Upper lobe of left lung (tissue), 6 donors: ENCODE results near the gene PPM1M. TPM values are rescaled to one million over a fixed set of nuclear protein-coding genes. Genes with fewer than 3 reads are reported as not detected.
A peak's percentile ranks its signal among the peaks of the same experiment; 100 is the strongest.

ENCODE experiments used
- ATAC-seq, 2 donors: fragments of 200-7000 bp; cut with Tn5 transposase; one replicate each; pipeline ENCODE4 v1.9.1; 2022; ENCODE audit warnings: mild to moderate bottlenecking in 2 of 2, moderate library complexity in 2 of 2; ENCODE audit not compliant: low FRiP score in 2 of 2
- DNase-seq, 2 donors: peaks; one replicate each; pipeline ENCODE4 v3.0.0-alpha.2; 2019 to 2020
- H3K27ac ChIP-seq, 4 donors: fragments of 200-600 bp; sonication (generic); one replicate each; pipeline ENCODE4 v1.5.1; 2016 to 2019
- H3K27me3 ChIP-seq, 4 donors: fragments of 200-600 bp; sonication (generic); one replicate each; pipeline ENCODE4 v1.5.1; 2017 to 2019
- H3K36me3 ChIP-seq, 4 donors: fragments of 200-600 bp; sonication (generic); one replicate each; pipeline ENCODE4 v1.5.1; 2016 to 2019
- H3K4me1 ChIP-seq, 4 donors: fragments of 200-600 bp; sonication (generic); one replicate each; pipeline ENCODE4 v1.5.1; 2018 to 2019
- H3K4me3 ChIP-seq, 4 donors: fragments of 200-600 bp; sonication (generic); one replicate each; pipeline ENCODE4 v1.5.1; 2017 to 2019; ENCODE audit warnings: mild to moderate bottlenecking in 2 of 4, moderate library complexity in 1 of 4
- H3K9me3 ChIP-seq, 4 donors: fragments of 200-600 bp; sonication (generic); one replicate each; pipeline ENCODE4 v1.5.1; 2018 to 2019
- EP300 ChIP-seq, 4 donors: sonication (generic); formaldehyde crosslinking; IDR thresholded peaks; one replicate each; pipeline ENCODE4 v1.5.1; 2017; ENCODE audit warnings: antibody characterized with exemption in 4 of 4, control low read depth in 2 of 4
- POLR2A ChIP-seq, 4 donors: fragments of 450-650 bp; IDR thresholded peaks; one replicate each; pipeline ENCODE4 v1.5.1; 2016 to 2017; ENCODE audit warnings: antibody characterized with exemption in 4 of 4, mild to moderate bottlenecking in 2 of 4
- POLR2AphosphoS5 ChIP-seq, 2 donors: sonication (generic); formaldehyde crosslinking; IDR thresholded peaks; one replicate each; pipeline ENCODE4 v1.5.1; 2017; ENCODE audit warnings: antibody characterized with exemption in 2 of 2
- WGBS, 2 donors: methylation state at CpG; one replicate each; pipeline ENCODE4 v1.1.5; 2017 to 2018; 5-methylcytosine and 5-hydroxymethylcytosine counted together
- total RNA-seq, 6 donors: library from RNA; depleted of rRNA in 4 of 6; stranded (reverse); fragments of >200 nt in 4 of 6; gene quantifications; one replicate each; pipeline versions ENCODE4 v1.1.0 to v1.2.1, GENCODE V29; 2016 to 2021
- TF ChIP-seq, protein P1 (sequence below), 6 experiments: fragments of 450-650 bp in 4 of 6; fragments of 200-600 bp in 2 of 6; sonication (generic) in 2 of 6; IDR thresholded peaks; one replicate each; pipeline ENCODE4 v1.5.1; 2016 to 2019; ENCODE audit warnings: antibody characterized with exemption in 6 of 6
- donor health status: DM: no; HTN: no; CAD: no; lungs with moderate emphysema.
- donor health status: DM: no; HTN: yes; CAD: no; lungs with severe emphysema.

PPM1M gene
- total RNA-seq, 6 donors from 2014 or later, result 18.7 to 68.1 (median 47.8) TPM

DNA sequence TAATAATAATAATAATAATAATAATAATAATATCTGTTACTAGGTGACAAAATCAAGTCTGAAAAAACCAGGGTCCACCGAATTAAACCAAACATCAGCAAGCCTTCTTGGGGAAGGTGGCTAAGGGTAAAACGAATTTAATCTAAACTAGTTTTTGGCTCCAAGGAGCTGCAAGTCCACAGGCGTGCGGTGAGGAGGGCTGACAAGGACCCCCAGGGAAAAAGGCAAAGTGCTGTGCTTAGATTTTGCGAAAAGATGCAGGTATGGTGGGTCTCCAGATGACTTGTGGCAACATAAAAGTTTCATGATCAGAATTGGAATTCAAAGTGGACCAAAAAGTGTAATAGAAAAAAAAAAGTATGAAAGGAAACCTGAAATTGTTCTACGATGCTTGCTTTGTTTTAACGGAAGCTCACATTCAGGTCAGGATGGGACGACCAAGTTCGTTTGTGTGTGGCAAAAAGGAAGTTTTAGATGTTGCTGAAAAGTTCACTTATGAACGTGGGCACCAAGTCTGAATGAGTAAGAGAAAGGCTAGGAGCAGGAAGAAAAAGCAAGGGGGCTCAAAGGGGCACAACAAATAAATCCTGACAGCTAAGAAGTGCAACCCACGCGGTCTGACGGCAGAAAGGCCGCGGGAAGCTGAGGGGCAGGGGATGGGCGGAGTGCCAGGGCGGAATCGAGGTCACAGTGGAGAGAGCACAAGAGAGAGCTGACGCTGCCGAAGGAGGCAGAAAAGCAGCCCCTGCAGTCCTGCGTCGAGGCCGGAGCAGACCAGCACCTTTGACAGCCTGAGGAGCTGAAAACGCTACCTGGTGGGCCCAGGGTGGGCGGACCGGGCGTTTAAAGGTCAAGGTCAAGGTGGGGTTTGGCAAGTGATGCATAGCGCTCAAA is 31.8 kb downstream of the PPM1M start:
- peak; percentile 83 to 88 for DNase-seq
- H3K27ac ChIP-seq, result peak overlapping the region; percentile 94 to 99 (median 98)
- H3K4me1 ChIP-seq, result peaks cover 49 to 72% (median 59%) of the 10 kb centered on the region in 4 donors
- peaks cover 0 to 25% (median 0%) of the 10 kb centered on the region in 4 donors for H3K36me3 ChIP-seq
- peak; percentile 64 to 82 for ATAC-seq
- H3K9me3 ChIP-seq, result no peaks in the 10 kb centered on the region
- 1 to 2% methylated on average over 28 of the region's 28 CpGs for WGBS, 2 donors
- H3K4me3 ChIP-seq, result peak overlapping the region; percentile 69 to 88 (median 82)
- H3K27me3 ChIP-seq, result no peaks in the 10 kb centered on the region
- TF ChIP-seq EP300 (IDR thresholded peaks at IDR 0.05) (no peak), POLR2AphosphoS5 (IDR thresholded peaks at IDR 0.05) (peak; percentile 74 to 90), POLR2A (IDR thresholded peaks at IDR 0.05) (peak in 3 of 4 donors; percentile 50 to 79 (median 56))
- TF ChIP-seq, protein P1, sequence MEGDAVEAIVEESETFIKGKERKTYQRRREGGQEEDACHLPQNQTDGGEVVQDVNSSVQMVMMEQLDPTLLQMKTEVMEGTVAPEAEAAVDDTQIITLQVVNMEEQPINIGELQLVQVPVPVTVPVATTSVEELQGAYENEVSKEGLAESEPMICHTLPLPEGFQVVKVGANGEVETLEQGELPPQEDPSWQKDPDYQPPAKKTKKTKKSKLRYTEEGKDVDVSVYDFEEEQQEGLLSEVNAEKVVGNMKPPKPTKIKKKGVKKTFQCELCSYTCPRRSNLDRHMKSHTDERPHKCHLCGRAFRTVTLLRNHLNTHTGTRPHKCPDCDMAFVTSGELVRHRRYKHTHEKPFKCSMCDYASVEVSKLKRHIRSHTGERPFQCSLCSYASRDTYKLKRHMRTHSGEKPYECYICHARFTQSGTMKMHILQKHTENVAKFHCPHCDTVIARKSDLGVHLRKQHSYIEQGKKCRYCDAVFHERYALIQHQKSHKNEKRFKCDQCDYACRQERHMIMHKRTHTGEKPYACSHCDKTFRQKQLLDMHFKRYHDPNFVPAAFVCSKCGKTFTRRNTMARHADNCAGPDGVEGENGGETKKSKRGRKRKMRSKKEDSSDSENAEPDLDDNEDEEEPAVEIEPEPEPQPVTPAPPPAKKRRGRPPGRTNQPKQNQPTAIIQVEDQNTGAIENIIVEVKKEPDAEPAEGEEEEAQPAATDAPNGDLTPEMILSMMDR (IDR thresholded peaks at IDR 0.05), result no peak

DNA sequence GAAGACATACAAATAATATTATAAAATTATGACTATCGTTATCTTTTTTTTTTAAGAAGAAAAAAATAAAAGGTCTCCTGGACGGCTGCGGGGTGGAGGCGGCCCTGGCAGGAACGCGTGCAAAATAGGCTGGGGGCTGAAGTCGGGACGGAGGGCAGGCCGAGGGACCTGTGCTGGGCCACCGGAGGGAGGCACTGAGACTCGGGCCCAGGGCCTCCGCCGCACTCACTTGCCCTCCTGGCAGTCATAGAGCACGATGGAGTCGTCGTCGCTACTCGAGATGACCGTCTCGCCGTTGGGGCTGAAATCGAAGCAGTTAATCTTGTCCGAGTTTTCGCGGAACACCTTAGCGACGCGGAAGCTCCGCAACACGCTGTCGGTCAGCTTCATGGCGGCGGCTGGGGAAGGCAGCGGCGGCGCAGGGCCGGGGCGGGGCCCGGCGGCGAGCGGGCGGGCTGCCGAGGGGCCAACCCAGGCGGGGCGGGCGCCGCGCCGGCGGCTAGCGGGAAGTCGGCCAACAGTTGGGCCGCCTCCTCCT is 32.5 kb downstream of the PPM1M start:
- ATAC-seq (peak; percentile 84 to 93), DNase-seq (peak in 1 of 2 donors; percentile 52)
- 0 to 1% methylated on average over 13 to 51 of the region's 54 CpGs for WGBS, 2 donors
- peak overlapping the region; percentile 69 to 88 (median 82) for H3K4me3 ChIP-seq
- TF ChIP-seq EP300 (IDR thresholded peaks at IDR 0.05) (no peak), POLR2AphosphoS5 (IDR thresholded peaks at IDR 0.05) (no peak), POLR2A (IDR thresholded peaks at IDR 0.05) (no peak)
- TF ChIP-seq, protein P1 (IDR thresholded peaks at IDR 0.05), result peak in 5 of 6 experiments; percentile 14 to 77 (median 32)
- H3K9me3 ChIP-seq, result no peaks in the 10 kb centered on the region
- peaks cover 0 to 20% (median 0%) of the 10 kb centered on the region in 4 donors for H3K36me3 ChIP-seq
- no peaks in the 10 kb centered on the region for H3K27me3 ChIP-seq
- H3K4me1 ChIP-seq, result peaks cover 43 to 65% (median 51%) of the 10 kb centered on the region in 4 donors
- peak overlapping the region; percentile 94 to 99 (median 98) for H3K27ac ChIP-seq

DNA sequence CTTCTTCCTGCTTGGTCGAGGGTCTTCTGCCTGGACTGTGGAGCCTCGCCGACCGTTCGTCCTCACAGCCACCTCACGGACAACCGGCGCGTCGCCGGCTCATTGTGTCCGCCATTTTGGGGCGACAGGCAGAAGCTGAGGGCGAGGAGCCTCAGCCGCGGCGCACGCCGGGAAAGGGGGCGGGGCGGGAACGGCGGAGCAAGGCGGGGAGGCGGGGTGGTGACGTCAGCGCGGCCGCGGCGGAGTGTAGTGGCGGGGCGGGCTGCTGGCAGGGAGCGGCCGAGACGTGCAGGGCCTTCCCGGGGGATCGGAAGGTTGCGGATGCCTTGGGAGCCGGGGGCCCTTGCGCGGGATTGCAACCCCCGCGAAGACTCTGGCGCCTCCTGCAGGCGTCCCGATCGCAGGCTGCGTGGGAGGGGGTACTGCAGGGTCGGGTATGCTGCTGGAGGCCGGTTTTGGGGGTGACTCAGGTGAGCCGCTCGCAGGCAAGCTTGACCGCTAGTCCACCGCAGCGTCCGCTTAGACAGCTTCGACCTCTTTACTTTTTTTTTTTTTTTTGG is 33.0 kb downstream of the PPM1M start, which contains the start of gene WDR82:
Gene WDR82, minus strand, starts transcription at position 140 of the 560 bp plus-strand sequence. CDS start 288 bp downstream, outside the sequence.
- ATAC-seq (peak; percentile 96 to 99), DNase-seq (peak; percentile 98 to 100)
- no peaks in the 10 kb centered on the region for H3K9me3 ChIP-seq
- TF ChIP-seq POLR2AphosphoS5 (IDR thresholded peaks at IDR 0.05) (peak; percentile 97 to 98), POLR2A (IDR thresholded peaks at IDR 0.05) (peak in 3 of 4 donors; percentile 62 to 94 (median 87)), EP300 (IDR thresholded peaks at IDR 0.05) (peak in 1 of 4 donors; percentile 27)
- TF ChIP-seq, protein P1 (IDR thresholded peaks at IDR 0.05), result peak; percentile 31 to 66 (median 41)
- H3K36me3 ChIP-seq, result peaks cover 0 to 18% (median 0%) of the 10 kb centered on the region in 4 donors
- H3K4me3 ChIP-seq, result peak within 1 kb of the TSS; percentile 69 to 88 (median 82)
- H3K4me1 ChIP-seq, result peaks cover 37 to 59% (median 48%) of the 10 kb centered on the region in 4 donors
- 0 to 1% methylated on average over 25 to 47 of the region's 58 CpGs for WGBS, 2 donors
- H3K27ac ChIP-seq, result peak within 1 kb of the TSS; percentile 94 to 99 (median 98)
- no peaks in the 10 kb centered on the region for H3K27me3 ChIP-seq

DNA sequence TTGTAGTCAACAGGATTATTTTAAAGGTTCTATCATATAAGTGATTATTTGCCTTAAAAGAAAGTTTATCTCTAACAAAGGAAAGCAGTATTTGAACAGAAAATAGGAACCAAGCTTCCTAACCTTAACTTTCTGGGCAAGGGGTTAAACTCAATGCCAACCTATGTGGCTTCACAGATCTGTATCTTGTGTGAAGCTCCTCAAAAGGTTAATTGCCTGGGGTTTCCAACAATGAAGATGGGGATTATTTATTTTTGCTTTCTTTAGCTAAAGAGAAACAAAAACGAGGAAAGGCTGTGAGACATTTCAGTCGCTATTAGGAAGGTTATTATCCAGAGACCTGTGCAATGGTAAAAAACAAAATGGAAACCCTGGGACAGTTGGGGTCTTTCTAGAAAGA is 34.0 kb downstream of the PPM1M start:
- no peak for ATAC-seq

More for the DNA sequence above, 34.0 kb downstream of the PPM1M start:
- peak overlapping the region in 2 of 4 donors; percentile 69 to 83 for H3K4me3 ChIP-seq
- no peak for TF ChIP-seq POLR2A (IDR thresholded peaks at IDR 0.05)
- peak overlapping the region; percentile 94 to 99 (median 98) for H3K27ac ChIP-seq
- WGBS, 2 donors, result 26 to 36% methylated on average over 2 of the region's 2 CpGs
- H3K36me3 ChIP-seq, result peaks cover 0 to 10% (median 0%) of the 10 kb centered on the region in 4 donors
- H3K4me1 ChIP-seq, result peaks cover 27 to 49% (median 40%) of the 10 kb centered on the region in 4 donors
- H3K9me3 ChIP-seq, result no peaks in the 10 kb centered on the region
- no peaks in the 10 kb centered on the region for H3K27me3 ChIP-seq
- no peak for DNase-seq
